SK-N-SH (cell line): ENCODE data around the gene ATP1A1.

Experiments used
- MAX ChIP-seq: IDR thresholded peaks from 2 replicates; pipeline ENCODE4 v1.4.0; 2012; ENCODE audit warnings: low read depth
- POLR2AphosphoS5 ChIP-seq: IDR thresholded peaks from 2 replicates; pipeline ENCODE4 v1.6.1; 2012; ENCODE audit warnings: low read depth, low read length
- RAD21 ChIP-seq: IDR thresholded peaks from 2 replicates; pipeline ENCODE4 v1.6.1; 2012; ENCODE audit warnings: mild to moderate bottlenecking, low read length
- TAF1 ChIP-seq: IDR thresholded peaks from 2 replicates; pipeline ENCODE4 v1.6.1; 2012; ENCODE audit warnings: low read depth, mild to moderate bottlenecking, low read length, moderate library complexity, borderline replicate concordance
- TF ChIP-seq, protein P1 (sequence below): fragments of 200-600 bp; sonication (generic); IDR thresholded peaks from 2 replicates; pipeline ENCODE4 v1.6.1; 2017; ENCODE audit warnings: antibody characterized with exemption, mild to moderate bottlenecking, moderate library complexity
- TF ChIP-seq, protein P2 (sequence below): IDR thresholded peaks from 2 replicates; pipeline ENCODE4 v1.4.0; 2012; ENCODE audit warnings: low read depth, borderline replicate concordance

- TF ChIP-seq POLR2AphosphoS5 (no peak), RAD21 (no peak), TAF1 (no peak), MAX (no peak)
- TF ChIP-seq, protein P1, sequence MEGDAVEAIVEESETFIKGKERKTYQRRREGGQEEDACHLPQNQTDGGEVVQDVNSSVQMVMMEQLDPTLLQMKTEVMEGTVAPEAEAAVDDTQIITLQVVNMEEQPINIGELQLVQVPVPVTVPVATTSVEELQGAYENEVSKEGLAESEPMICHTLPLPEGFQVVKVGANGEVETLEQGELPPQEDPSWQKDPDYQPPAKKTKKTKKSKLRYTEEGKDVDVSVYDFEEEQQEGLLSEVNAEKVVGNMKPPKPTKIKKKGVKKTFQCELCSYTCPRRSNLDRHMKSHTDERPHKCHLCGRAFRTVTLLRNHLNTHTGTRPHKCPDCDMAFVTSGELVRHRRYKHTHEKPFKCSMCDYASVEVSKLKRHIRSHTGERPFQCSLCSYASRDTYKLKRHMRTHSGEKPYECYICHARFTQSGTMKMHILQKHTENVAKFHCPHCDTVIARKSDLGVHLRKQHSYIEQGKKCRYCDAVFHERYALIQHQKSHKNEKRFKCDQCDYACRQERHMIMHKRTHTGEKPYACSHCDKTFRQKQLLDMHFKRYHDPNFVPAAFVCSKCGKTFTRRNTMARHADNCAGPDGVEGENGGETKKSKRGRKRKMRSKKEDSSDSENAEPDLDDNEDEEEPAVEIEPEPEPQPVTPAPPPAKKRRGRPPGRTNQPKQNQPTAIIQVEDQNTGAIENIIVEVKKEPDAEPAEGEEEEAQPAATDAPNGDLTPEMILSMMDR = no peak
- TF ChIP-seq, protein P2, sequence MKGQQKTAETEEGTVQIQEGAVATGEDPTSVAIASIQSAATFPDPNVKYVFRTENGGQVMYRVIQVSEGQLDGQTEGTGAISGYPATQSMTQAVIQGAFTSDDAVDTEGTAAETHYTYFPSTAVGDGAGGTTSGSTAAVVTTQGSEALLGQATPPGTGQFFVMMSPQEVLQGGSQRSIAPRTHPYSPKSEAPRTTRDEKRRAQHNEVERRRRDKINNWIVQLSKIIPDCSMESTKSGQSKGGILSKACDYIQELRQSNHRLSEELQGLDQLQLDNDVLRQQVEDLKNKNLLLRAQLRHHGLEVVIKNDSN = no peak
Observed at GRCh38 chr1:116324411-116324810, 48.6 kb upstream of the ATP1A1 start.
